ENCODE measurements around the gene METTL17.

The METTL17 gene

DNA sequence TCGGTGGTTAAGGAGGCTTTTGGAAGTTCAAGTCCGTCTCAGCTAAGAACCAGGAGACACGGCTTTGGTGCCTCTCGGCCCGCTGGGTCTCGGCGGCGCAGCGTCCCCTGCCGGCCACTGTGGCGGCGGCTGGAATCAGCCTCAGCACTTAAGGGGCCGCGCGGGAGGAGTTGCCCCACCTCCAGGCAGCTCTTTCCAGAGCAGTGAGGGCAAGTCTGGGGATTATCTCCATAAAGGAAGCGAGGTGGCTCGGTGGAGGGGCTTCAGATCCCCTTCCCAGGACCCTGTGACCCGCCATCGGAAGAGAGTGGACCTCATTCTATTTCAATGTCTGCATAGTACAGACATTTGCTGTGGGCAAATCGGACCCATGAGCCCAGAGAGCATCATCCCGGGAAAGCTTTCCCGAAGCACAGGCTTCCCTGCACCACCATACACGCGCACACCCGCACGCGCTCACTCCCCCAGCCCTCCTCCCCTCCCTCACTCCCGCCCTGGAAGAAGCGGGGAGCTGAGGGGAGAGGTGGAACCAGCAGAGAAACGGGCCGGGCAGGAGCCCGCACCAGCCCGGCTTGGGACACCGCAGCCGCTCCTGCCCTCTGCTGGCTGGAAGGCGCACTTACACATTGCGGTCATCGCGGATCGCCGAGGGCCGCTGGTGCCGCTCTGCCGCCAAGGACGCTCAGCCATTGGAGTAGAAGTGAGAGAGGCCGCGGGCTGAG, 18.6 kb upstream of the METTL17 start:
- in situ Hi-C loops (cut with MboI; ENCODE audit: low sequenced_read_pairs, unreplicated experiment), result no loop called here
- peak; percentile 88 for DNase-seq (ENCODE audit: low spot score)
- TF ChIP-seq, protein P1, sequence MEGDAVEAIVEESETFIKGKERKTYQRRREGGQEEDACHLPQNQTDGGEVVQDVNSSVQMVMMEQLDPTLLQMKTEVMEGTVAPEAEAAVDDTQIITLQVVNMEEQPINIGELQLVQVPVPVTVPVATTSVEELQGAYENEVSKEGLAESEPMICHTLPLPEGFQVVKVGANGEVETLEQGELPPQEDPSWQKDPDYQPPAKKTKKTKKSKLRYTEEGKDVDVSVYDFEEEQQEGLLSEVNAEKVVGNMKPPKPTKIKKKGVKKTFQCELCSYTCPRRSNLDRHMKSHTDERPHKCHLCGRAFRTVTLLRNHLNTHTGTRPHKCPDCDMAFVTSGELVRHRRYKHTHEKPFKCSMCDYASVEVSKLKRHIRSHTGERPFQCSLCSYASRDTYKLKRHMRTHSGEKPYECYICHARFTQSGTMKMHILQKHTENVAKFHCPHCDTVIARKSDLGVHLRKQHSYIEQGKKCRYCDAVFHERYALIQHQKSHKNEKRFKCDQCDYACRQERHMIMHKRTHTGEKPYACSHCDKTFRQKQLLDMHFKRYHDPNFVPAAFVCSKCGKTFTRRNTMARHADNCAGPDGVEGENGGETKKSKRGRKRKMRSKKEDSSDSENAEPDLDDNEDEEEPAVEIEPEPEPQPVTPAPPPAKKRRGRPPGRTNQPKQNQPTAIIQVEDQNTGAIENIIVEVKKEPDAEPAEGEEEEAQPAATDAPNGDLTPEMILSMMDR (IDR thresholded peaks at IDR 0.05; ENCODE audit: borderline replicate concordance, control extremely low read depth, extremely low read depth, insufficient read depth, missing control alignments), result peak; percentile 96

DNA sequence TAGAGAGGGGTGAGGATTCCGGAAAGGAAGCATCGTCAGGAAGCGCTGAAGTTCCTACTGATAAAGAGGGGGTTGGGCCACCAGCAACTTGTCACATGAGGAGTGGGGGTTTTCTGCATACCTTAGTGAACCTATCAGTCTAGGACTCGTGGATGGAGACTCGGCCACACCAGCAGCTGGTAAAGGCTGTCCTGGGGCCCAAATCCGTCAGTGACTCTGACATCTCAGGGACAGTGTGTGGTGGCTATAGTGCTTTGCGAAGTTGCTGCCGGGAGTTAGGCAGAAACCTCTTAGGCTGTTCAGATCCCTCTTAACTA, 18.1 kb upstream of the METTL17 start:
- in situ Hi-C loops (cut with MboI; ENCODE audit: low sequenced_read_pairs, unreplicated experiment), result no loop called here
- no peak for DNase-seq (ENCODE audit: low spot score)
- TF ChIP-seq, protein P1 (IDR thresholded peaks at IDR 0.05; ENCODE audit: borderline replicate concordance, control extremely low read depth, extremely low read depth, insufficient read depth, missing control alignments), result no peak

DNA sequence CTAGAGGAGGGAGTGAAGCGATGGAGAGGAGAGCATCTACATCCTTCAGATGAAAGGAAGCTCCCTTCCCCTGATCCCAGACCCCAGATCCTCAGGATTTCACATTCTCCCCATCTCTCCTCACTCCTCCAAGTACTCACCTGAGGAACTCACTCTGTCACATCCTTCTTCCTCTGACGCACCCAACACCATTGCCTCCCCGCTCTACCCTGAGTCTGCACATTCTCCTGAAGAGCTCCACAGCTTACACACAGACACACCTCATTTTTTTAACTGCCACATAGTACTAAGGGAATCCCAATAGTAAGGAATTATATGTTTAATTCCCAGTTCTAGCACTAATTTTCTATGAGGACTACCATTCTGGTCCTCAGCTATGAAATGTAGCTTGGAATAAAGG, 16.3 kb upstream of the METTL17 start:
- in situ Hi-C loops (cut with MboI; ENCODE audit: low sequenced_read_pairs, unreplicated experiment), result no loop called here
- no peak for DNase-seq (ENCODE audit: low spot score)
- TF ChIP-seq, protein P1 (IDR thresholded peaks at IDR 0.05; ENCODE audit: borderline replicate concordance, control extremely low read depth, extremely low read depth, insufficient read depth, missing control alignments), result no peak

DNA sequence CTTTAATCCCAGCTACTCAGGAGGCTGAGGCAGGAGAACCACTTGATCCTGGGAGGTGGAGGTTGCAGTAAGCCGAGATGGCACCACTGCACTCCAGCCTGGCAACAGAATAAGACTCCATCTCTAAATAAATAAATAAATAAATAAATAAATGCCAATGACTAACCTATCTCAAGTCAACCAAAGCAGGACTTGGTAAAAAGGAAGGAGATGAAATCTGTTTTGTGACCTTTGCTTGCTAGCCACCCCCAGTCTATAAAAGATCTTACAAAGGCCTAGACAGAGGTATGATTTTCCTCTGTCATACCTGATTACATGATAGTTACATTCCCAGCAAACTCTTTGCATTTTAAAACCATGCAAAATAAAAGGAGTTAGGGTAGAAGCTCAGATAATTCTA, 13.5 kb upstream of the METTL17 start:
- in situ Hi-C loops (cut with MboI; ENCODE audit: low sequenced_read_pairs, unreplicated experiment), result no loop called here
- TF ChIP-seq, protein P1 (IDR thresholded peaks at IDR 0.05; ENCODE audit: borderline replicate concordance, control extremely low read depth, extremely low read depth, insufficient read depth, missing control alignments), result no peak
- no peak for DNase-seq (ENCODE audit: low spot score)

DNA sequence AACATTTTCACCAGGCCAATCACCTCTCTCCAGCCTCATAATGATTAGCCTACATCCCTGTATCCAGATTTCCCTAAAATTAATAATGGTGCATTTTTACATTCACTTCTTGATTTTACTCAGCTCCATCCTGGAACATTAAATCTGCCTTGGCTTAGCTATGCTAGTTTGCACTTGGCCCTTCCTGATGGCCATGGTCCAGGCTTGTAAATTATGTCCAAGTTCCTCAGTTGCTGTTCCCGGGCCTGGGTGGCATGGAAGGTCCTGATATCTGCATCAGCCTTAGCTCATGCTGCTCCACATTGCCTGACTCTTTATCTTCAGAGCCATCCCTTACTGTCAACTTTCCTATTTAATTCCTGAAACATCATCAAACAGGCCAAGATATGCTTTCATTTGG, 11.1 kb upstream of the METTL17 start:
- TF ChIP-seq, protein P1 (IDR thresholded peaks at IDR 0.05; ENCODE audit: borderline replicate concordance, control extremely low read depth, extremely low read depth, insufficient read depth, missing control alignments), result no peak
- in situ Hi-C loops (cut with MboI; ENCODE audit: low sequenced_read_pairs, unreplicated experiment), result no loop called here
- DNase-seq (ENCODE audit: low spot score), result no peak

DNA sequence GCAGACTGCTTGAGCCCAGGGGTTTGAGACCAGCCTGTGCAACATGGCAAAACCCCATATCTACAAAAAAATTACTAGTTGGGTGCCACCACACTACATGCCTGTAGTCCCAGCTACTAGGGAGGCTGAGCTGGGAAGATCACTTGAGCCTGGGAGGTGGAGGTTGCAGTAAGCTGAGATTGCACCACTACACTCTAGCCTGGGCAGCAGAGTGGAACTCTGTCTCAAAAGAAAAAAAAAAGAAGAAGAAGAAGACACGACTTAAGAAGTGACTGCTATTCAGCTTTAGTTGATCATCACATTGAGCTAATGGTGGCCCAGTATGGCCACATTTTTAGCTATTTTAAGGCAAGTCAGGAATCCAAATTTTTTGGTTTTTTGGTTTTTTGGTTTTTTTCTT, 8.9 kb upstream of the METTL17 start:
- TF ChIP-seq, protein P1 (IDR thresholded peaks at IDR 0.05; ENCODE audit: borderline replicate concordance, control extremely low read depth, extremely low read depth, insufficient read depth, missing control alignments), result no peak
- DNase-seq (ENCODE audit: low spot score), result no peak
- in situ Hi-C loops (cut with MboI; ENCODE audit: low sequenced_read_pairs, unreplicated experiment), result no loop called here

All from GM13976 (cell line).